ENCODE measurements around the gene HSBP1L1.

Gene HSBP1L1

DNA sequence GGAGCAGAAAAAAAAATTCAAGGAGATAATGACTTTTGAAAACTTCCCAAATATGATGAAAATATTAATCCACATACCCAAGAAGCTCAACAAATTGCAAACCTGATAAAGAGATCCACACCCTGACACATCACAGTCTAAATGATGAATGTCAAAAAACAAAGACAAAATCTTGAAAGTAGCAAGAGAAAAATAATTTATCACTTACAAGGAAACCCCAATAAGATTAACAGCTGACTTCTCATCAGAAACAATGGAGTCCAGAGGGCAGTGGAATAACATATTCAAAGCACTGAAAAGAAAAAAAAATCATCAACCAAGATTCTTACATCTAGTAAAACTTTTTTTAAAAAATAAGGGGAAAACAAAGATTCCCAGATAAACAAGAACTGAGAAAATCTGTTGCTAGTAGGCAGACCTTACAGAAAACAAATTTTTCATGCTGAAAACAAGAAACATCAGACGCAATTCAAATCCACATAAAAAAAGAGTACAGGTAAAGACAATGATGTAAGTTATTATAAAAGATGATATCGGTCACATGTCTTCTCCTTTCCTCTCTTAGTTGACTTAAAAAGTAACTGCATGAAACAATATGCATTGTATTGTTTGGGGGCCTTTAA lies 34.3 kb upstream of the HSBP1L1 start:
- DNase-seq (ENCODE audit: low spot score): no peak

DNA sequence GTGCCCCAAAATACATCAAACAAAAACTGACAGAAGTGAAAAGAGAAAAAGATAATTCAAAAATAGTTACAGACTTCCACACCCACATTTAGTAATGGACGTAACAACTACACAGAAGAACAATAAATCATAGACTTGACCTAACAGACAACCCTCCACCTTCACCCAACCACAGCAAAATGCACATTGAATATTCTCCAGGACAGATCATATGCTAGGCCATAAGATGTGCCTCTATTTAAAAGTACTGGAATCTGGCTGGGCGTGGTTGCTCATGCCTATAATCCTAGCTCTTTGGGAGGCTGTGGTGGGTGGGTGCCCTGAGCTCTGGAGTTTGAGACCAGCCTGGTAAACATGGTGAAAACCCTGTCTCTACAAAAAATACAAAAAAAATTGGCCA lies 33.0 kb upstream of the HSBP1L1 start:
- no peak for DNase-seq (ENCODE audit: low spot score)

DNA sequence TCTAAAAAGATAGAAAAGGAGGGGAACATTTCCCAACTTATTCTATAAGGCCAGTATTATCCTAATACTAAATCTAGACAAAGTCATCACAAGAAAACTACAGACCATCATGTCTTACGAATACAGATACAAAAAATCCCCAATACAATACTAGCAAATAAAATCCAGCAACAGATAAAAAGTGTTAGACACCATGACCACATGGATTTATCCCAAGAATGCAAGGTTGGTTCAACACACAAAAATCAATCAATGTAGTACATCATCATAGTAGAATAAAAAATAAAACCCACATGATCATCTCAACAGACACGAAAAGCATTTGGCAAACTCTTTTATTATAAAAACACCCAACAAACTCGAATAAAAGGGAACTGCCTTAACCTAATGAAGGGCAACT lies 31.5 kb upstream of the HSBP1L1 start:
- no peak for DNase-seq (ENCODE audit: low spot score)

DNA sequence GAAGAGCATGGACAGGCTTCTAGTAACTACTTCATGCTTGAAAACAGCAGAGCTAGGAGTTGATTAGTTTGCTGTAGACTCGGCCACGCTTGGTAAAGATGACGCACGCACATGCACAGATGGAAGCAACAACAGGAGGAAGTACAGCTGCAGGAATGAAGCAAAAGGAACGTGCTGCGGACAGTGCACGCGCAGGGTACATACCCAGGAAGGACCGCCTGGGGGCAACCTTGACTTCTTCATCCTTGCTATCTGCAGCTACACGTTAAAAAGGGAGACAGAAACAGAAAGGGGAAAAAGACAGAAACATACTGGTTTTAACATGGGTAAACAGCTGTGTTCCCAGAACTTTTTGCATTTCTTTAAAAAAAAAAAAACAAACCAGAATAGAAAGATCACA lies 30.7 kb upstream of the HSBP1L1 start:
- DNase-seq (ENCODE audit: low spot score): peak; percentile 62

DNA sequence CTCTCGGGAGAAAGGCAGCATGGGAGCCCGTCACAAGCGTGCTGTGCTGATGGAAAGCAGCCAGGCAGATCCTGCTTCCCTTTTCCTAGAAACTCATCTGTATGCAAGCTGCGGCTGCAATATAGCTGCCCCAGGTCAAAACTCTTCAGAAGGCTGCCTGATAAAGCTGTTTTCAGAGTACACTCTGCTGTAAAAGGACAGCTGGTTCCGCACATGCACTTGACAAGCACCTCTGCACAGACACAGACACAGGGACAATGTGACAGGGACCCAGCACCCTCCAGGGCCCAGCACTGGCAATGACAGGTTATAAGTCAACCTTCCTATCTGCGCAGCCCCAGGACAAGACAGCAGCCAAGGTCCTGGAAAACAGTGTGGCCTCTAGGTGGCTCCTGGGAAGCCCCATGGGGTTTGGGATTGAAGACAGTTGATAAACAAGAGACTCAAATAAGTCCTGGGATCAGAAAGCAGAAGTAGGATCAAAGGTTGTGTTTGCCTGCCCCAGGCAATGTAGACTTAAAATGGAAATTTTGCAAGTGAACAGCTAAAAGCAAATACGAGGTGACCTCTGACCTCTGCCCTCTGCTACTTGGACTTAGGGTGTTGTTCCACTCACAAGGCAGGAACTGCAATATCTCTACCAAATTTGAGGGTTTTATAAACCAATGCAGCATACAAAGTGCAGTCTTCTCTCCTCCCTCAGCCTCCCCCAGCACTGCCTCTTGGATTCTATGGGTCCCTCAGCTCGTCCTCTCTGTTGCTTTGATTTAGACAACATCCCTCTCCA lies 29.9 kb upstream of the HSBP1L1 start:
- no peak for DNase-seq (ENCODE audit: low spot score)

DNA sequence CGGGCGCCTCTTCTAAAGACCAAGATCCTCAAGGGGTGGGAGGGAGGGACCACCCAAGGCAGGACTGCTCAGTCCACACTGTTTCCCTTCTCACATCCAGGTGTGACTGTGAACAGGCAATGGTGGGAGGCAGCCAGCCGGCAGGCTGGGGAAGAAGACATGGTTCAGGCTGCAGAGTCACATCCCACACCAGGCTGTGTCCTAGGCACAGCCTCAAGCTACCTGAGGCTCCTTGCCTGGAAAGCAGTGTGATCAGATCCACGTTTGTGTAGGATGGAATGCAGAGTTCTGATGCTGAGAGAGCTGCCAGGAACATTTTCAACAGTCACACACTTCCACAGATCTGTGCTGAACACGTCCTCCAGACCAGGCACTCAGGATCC lies 29.4 kb upstream of the HSBP1L1 start:
- no peak for DNase-seq (ENCODE audit: low spot score)

DNA sequence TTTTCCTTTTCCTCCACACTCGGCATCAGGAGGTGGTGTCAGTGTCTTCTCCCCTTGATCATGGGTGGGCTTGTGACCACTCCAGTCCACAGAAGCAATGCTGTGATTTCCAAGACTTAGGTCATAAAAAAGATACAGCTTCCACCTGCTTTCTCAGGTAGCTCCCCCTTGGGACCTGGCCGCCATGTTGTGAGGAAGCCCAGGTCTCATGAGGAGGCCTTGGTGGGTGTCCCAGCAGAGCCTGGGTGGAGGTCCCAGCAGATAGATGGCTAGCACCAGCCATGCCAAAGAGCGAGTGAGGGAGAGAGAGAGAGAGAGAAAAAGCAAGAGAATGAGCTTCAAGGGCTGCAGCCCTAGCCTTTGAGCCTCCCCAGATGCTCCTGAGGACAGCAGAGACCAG lies 28.9 kb upstream of the HSBP1L1 start:
- DNase-seq (ENCODE audit: low spot score): no peak

DNA sequence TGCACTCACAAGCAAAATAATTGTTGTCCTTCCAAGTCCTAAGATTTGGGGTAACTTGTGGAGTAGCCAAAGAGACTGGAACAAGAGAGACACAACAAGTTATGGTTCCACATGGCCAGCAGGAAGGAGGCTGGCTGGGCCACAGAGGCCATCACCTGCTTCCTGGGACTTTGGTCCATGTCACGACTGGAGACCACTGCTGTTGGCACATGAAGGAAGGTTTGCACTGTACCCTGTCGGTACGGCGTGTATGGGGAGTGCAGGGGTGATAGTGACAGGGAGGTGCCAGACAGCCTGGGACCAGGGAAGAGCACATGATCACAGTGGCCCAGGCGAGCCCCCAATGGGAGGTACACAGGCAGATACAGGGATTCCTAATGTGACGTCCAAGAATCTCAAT lies 28.5 kb upstream of the HSBP1L1 start:
- DNase-seq (ENCODE audit: low spot score): no peak

DNA sequence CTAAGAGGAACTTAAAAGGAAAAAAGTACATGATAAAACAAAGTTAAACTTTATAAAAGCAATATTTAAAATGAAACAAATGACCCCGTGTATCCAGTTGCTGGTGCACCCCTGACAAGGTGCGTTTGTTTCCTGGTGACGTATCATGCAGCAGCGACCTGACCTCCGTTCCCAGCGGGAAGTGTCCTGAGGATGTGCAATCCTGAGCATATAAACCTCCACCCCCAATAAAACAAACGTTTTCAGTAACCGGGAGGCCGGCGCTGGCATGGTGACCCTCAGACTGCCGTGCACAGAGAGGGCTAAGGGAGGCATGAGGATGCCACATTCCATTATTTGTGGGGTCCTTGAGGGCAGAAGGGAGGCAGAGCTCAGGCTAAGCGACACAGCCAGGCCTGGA lies 27.8 kb upstream of the HSBP1L1 start:
- no peak for DNase-seq (ENCODE audit: low spot score)

DNA sequence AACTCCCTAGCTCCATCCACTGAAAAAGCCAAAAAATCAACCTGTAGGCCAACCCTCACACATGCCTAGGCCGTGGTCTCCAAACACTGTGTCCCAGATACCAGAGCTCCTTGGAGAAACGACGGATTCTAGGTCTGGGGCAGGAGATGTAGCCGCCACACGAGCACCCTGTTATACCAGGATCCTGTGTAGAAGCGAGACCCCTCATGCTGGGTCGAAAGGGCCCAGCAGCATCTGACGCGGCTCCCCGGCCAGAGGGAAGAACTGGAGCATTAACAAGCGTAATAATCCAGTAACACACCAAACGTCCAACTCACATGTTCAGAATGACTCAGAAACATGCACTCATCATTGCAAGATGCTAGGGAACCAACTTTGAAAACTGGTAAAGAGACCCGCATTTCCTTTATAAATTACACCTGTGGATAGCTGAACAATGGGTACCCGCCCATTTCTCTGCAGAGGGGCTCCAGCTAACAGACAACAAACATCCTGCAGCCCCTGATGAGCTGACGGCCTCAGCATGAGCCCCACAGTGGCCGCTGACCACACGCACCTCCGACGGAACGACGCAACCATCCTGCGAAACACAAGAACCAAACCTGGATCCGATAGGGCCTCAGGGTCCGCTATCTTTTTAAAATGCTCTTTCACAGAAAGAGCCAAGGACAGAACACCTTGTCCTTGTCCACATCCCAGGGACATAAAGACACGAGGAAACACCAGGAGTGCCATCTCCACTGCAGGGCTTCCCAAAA lies 27.2 kb upstream of the HSBP1L1 start:
- no peak for DNase-seq (ENCODE audit: low spot score)

DNA sequence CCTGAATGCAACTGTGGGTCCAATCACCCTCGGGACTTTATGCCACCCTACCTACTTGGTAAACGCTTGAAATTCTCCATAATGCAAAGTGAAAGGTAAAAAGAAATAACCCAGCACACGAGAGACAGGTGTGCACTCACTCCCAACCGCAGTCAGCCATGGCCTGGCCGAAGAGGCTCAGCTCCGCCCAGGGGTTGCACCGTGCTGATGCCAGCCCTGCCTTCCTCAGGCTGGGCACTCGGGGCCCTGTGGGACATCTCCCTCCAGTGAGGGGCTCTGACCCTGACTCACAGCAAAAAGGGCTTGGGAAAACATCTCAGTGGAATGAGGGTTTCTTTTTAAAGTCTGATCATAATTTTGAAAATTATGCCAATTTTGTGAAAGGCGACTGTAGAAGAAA lies 26.2 kb upstream of the HSBP1L1 start:
- DNase-seq (ENCODE audit: low spot score): no peak

DNA sequence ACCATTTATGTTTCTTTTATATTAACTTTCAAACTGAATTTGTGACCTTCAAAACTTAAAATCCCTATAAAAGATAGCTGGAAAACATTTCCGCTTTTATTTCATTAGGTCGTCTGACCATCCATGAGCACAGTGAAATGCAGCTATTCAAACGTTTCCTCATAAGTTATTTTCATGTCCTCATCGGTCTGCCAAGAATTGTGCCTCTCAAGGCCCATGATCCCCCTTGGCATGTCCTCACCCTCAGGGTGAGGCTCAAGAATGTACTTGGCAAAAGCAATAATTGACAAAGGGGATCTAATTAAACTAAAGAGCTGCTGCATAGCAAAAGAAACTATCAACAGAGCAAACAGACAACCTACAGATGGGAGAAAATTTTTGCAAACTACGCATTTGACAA lies 25.3 kb upstream of the HSBP1L1 start:
- DNase-seq (ENCODE audit: low spot score): no peak

DNA sequence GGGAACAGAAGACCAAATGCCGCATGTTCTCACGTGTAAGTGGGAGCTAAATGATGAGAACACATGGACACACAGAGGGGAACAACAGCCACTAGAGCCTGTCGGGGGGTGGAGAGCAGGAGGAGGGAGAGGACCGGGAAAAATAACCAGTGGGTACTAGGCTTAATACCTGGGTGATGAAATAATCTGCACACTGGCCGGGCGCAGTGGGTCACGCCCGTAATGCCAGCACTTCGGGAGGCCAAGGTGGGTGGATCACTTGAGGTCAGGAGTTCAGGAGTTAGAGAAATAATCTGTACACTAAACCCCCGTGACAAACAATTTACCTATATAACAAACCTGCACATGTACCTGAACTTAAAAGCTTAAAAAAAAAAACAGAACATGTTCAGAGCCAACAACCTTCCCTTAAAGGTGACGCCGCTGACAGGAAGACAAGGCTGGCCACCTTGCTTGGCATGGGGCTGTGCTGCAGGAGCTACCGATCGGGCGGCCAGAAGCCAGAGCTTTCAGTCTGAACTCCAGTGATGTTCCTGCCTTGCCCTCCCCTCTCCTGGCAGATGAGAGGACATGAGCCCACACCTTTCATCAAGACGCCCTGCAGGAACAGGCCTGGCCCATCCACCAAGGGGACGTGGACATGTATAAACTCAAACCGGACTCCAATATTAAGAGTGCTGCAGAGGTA lies 24.2 kb upstream of the HSBP1L1 start:
- DNase-seq (ENCODE audit: low spot score): no peak

DNA sequence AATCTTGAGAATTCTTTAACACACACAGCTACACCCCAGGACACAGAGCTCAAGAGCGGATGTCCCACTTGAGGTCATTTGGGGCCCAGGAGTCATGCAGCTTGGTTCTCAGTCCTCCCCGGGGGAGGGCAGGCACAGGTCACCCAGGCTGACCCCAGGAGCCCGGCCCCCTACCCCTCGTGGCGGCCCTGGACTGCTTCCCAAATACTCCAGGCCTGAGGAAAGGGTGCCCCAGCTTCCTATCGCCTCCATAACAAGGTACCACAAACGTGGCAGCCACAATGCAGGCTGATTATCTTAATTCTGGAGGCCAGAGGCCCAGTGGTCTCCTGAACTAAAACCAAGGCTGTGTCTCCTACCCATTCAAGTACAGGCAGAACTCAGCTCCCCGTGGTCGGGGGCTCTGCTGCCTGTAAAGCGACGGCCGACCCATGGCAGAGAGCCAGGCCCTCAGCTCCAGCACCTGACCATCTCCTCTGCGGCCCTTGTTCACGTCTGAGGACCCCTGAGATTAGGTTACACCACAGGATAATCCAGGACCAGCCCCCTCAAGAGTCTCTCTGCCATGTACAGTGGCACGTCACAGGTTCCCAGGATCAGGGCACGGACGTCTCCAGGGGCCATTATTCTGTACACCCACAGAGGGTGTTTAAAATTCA lies 23.5 kb upstream of the HSBP1L1 start:
- no peak for DNase-seq (ENCODE audit: low spot score)

DNA sequence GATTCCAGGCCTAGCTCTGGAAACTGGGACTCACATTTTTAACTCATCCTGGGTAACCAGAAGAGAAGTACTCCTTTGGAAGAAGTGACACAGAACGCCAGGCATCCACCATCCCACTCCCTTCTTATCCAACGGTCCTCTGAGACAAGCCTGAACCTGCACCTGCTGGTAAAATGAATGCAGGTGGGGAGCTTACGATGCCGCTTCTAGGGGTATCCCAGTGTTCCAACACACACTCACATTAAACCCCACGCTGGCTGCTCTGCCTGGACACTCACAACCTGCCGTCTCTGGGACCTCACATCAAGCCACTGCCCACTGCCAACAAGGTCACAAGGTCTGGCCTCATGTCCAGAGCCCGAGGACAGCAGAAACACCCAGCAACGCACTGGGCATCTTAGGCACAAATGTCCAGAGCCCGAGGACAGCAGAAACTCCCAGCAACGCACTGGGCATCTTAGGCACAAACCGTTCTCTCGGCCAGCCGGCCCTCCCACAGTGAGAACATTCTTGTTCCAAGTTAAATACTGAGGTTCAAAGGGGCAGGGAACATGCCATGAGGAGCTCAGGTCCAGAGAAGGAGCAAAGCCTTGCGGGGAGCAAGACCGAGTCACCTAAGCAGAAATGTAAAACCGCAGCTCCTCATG lies 22.8 kb upstream of the HSBP1L1 start:
- no peak for DNase-seq (ENCODE audit: low spot score)

DNA sequence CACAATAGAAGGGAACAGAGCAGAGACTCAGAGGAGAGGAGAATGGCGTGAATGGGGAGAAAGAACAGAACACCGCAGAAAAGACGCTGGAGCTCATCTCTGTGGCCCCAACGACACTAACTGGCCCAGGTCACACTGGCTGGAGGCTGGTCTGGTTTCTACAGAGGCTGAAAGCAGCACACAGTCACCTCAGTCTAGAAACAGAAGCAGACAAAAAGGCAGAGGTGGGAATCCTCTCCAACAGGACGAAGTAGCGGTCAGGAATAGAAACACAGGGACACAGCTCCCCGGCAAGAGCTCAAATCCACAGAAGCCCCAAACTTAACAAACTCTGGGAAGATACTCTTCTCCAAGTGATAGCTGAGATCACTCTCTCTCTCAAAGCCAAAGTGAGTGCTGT lies 22.2 kb upstream of the HSBP1L1 start:
- DNase-seq (ENCODE audit: low spot score): no peak

DNA sequence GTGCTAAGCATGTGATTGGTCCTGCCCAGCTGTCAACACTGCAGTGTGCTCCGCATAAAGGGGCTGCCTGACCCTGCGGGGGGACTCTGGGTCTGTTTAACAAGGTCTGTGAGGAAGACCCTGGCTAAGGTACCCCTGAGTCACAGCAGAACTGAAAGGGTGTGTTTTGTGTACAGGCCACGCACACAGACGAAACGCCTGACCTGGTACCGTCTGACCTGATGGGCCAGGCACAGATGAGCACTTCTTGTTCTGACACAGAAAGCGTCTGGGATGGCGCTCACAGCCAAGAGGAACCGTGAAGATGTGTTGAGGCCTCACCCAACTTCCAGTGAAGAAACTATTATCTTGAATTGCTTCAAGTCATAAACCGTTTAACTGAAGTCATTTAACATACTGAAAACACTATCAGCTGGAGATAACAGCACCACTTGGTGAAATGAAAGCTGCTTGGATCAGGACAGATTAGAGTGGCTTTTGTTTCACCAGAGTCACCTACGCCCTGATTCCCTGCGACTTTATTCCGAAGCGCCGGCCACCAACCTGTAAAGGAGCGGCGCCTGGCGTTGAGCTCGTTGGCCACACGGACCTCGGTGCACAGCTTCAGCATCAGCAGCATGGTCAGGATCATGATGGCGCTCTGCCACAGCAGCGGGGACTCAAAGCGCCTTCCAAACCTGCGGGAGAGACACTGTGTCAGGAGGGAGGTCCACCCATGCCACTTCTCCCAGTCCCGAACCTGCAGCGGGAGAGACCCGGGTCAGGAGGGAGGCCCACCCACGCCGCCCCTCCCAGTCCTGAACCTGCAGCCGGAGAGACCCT lies 21.4 kb upstream of the HSBP1L1 start:
- DNase-seq (ENCODE audit: low spot score): no peak

DNA sequence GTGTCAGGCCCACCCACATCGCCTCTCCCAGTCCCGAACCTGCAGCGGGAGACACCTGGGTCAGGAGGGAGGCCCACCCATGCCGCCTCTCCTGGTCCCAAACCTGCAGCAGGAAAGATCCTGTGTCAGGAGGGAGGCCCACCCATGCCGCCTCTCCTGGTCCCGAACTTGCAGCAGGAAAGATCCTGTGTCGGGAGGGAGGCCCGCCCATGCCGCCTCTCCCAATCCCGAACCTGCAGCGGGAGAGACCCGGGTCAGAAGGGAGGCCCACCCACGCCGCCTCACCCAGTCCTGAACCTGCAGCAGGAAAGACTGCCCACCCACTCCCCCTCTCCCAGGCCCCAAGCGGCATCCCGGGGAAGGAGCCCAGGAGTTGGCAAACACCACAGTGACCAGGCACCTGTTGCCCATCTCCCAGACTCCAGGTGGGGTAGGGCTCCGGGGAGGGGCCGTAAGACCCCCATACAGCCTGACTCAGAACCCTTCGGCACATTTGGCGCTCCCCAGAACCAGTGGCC lies 20.8 kb upstream of the HSBP1L1 start:
- no peak for DNase-seq (ENCODE audit: low spot score)

DNA sequence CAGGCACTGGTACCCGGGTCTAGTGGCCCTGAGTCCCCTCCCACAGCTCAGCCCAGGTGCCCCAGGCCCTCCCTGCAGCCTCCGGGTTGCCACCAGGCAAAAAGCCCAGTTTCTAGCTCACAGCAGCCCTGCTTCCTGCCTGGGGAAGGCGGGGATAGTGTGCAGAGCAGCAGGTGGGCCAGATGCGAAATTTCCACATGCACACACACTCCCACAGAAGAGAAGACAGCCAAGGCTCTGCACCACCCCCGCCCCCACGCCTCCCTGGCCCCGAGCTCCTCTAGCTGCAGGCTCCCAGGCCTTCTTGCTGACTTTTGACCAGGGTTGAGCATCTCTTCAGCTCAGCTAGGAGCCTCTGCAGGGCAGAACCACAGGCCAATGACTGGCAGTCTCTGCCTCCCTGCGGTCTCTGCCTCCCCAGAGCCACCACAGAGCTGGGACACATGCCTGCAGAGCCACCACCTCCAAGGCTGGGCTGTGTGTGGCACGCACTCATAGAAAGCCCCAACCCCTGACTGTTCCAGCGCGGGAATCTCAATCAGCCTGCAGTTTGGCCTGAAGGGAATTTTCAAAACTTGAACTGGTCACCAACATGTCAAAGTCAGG lies 20.2 kb upstream of the HSBP1L1 start:
- no peak for DNase-seq (ENCODE audit: low spot score)

DNA sequence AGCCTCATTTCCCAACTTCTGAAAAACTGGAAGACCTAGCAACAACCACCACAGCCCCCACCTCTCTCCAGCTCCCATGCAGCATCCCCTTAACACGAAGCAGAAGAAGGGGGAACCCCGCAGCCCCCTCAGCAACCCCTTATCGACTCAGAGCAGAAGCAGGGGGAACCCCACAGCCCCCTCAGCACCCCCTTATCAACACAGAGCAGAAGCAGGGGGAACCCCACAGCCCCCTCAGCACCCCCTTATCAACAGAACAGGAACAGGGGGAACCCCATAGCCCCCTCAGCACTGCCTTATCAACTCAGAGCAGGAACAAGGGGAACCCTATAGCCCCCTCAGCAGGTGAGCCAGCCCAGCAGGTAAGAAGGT lies 19.7 kb upstream of the HSBP1L1 start:
- DNase-seq (ENCODE audit: low spot score): no peak

Measured in GM03348 (cell line).